ENCODE data around the gene DMD.

- TF ChIP-seq CHD2 (IDR thresholded peaks at IDR 0.05; ENCODE audit: low read length, partially characterized antibody) (no peak), CTCF (IDR thresholded peaks at IDR 0.05) (no peak), ESRRA (IDR thresholded peaks at IDR 0.05; ENCODE audit: borderline replicate concordance, low read length) (no peak), POLR2A (IDR thresholded peaks at IDR 0.05; ENCODE audit: low read length) (no peak)
Observed at GRCh38 chrX:32397562-32398216, 813.7 kb downstream of the DMD start.

Measured in A549 (cell line).